GM12878 (cell line): ENCODE measurements around the gene LSAMP.

Experiments used
- BCLAF1 ChIP-seq: fragments of 450-650 bp; IDR thresholded peaks from 2 replicates; pipeline ENCODE4 v1.6.1; 2017; ENCODE audit warnings: antibody characterized with exemption, mild to moderate bottlenecking, moderate library complexity
- HDAC6 ChIP-seq: fragments of 200-600 bp; sonication (generic); IDR thresholded peaks from one replicate; pipeline ENCODE4 v1.8.0; 2017; ENCODE audit warnings: antibody characterized with exemption; ENCODE audit not compliant: unreplicated experiment
- NR2C2 ChIP-seq: IDR thresholded peaks from 2 replicates; pipeline ENCODE4 v1.6.1; 2011; ENCODE audit warnings: borderline replicate concordance, low read depth; ENCODE audit not compliant: control insufficient read depth, insufficient read length
- POLR2AphosphoS5 ChIP-seq: IDR thresholded peaks from 2 replicates; pipeline ENCODE4 v1.6.1; 2011; ENCODE audit warnings: mild to moderate bottlenecking, low read length, inconsistent platforms
- RFX5 ChIP-seq: IDR thresholded peaks from 2 replicates; pipeline ENCODE4 v1.6.1; 2011; ENCODE audit warnings: low read depth, low read length, improper control_type of control experiment
- ZZZ3 ChIP-seq: IDR thresholded peaks from 2 replicates; pipeline ENCODE4 v1.6.1; 2011; ENCODE audit warnings: low read depth; ENCODE audit not compliant: control insufficient read depth, insufficient read length
- TF ChIP-seq, protein P1 (sequence below), 3 experiments: IDR thresholded peaks in 2 of 3; conservative IDR thresholded peaks in 1 of 3; 2 replicates each; pipeline ENCODE4 v1.5.1; 2011; ENCODE audit warnings: low read depth in 3 of 3, low read length in 3 of 3, mild to moderate bottlenecking in 3 of 3, control low read depth in 2 of 3, moderate library complexity in 2 of 3, inconsistent platforms in 1 of 3, mixed read lengths in 1 of 3; ENCODE audit not compliant: control insufficient read depth in 2 of 3, insufficient read depth in 1 of 3; ENCODE audit errors: extremely low read depth in 1 of 3

DNA sequence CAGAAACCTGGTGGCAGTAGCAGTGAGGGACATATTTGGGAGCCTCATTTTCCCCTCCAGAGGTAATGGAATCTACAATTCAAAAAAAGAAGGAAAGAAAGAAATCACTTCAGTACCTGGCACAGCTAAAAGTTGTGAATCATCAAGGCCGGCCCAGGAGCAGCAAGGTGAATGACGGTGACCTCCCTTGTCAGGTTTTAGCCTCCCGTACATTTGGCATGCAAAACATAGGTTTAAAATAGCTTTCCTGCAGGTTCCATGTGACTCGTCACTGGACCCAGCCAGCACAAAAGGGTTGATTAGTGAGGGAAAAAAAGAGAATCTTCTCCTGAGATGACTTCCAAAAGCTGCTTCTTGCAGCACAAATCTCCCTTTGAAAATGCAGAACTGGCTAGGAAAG is 394.2 kb downstream of the LSAMP start:
- no peak for TF ChIP-seq HDAC6
- TF ChIP-seq, protein P1, sequence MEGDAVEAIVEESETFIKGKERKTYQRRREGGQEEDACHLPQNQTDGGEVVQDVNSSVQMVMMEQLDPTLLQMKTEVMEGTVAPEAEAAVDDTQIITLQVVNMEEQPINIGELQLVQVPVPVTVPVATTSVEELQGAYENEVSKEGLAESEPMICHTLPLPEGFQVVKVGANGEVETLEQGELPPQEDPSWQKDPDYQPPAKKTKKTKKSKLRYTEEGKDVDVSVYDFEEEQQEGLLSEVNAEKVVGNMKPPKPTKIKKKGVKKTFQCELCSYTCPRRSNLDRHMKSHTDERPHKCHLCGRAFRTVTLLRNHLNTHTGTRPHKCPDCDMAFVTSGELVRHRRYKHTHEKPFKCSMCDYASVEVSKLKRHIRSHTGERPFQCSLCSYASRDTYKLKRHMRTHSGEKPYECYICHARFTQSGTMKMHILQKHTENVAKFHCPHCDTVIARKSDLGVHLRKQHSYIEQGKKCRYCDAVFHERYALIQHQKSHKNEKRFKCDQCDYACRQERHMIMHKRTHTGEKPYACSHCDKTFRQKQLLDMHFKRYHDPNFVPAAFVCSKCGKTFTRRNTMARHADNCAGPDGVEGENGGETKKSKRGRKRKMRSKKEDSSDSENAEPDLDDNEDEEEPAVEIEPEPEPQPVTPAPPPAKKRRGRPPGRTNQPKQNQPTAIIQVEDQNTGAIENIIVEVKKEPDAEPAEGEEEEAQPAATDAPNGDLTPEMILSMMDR (IDR thresholded peaks at IDR 0.05 in 2 of 3, conservative IDR thresholded peaks at IDR 0.05 in 1 of 3; ENCODE audit: control insufficient read depth in 2 of 3, extremely low read depth in 1 of 3, insufficient read depth in 1 of 3, low read depth in 3 of 3, low read length in 3 of 3) = no peak
- no peak for TF ChIP-seq NR2C2
- TF ChIP-seq BCLAF1 = no peak
- TF ChIP-seq ZZZ3 = no peak
- no peak for TF ChIP-seq POLR2AphosphoS5
- TF ChIP-seq RFX5 = no peak
